ENCODE data around the gene NOTCH2. TPM values are rescaled to one million over a fixed set of nuclear protein-coding genes. Genes with fewer than 3 reads are reported as not detected.
A peak's percentile ranks its signal among the peaks of the same experiment; 100 is the strongest.

Gene NOTCH2
- total and polyA plus RNA-seq, 12 donors = 5.4 to 138 (median 71.5) TPM

DNA sequence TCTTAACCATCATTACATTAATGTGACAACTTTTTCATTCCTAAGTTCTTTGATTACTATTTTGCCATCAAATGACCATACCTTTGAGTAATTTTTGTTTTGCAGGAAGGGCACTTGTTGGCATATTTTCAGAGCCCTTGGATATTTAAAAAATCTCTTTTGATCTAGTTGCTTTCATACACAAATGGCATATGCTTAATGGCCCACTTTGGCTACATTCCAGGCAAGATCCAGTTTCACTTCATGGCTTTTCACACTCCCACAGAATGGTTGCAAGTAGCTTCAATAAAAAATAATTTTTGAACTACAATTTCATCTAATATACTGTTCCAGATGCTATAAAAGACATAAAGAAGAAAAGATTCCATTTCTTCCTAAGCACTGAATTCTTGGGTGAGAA lies 191.3 kb downstream of the NOTCH2 start:
- H3K9me3 ChIP-seq (replicated peaks in 1 of 3) = no peaks in the 10 kb centered on the region
- intact Hi-C loops (cut with DNase I) = no loop called here
- H3K27ac ChIP-seq = no peak overlapping the region
- no peaks in the 10 kb centered on the region for H3K36me3 ChIP-seq (replicated peaks in 1 of 2)
- TF ChIP-seq POLR2A (IDR thresholded peaks at IDR 0.05) = no peak
- TF ChIP-seq, protein P1, sequence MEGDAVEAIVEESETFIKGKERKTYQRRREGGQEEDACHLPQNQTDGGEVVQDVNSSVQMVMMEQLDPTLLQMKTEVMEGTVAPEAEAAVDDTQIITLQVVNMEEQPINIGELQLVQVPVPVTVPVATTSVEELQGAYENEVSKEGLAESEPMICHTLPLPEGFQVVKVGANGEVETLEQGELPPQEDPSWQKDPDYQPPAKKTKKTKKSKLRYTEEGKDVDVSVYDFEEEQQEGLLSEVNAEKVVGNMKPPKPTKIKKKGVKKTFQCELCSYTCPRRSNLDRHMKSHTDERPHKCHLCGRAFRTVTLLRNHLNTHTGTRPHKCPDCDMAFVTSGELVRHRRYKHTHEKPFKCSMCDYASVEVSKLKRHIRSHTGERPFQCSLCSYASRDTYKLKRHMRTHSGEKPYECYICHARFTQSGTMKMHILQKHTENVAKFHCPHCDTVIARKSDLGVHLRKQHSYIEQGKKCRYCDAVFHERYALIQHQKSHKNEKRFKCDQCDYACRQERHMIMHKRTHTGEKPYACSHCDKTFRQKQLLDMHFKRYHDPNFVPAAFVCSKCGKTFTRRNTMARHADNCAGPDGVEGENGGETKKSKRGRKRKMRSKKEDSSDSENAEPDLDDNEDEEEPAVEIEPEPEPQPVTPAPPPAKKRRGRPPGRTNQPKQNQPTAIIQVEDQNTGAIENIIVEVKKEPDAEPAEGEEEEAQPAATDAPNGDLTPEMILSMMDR (IDR thresholded peaks at IDR 0.05) = no peak
- H3K4me1 ChIP-seq (replicated peaks in 1 of 2) = no peaks in the 10 kb centered on the region
- H3K27me3 ChIP-seq = no peaks in the 10 kb centered on the region
- no peak overlapping the region for H3K4me3 ChIP-seq
- DNase-seq = no peak

DNA sequence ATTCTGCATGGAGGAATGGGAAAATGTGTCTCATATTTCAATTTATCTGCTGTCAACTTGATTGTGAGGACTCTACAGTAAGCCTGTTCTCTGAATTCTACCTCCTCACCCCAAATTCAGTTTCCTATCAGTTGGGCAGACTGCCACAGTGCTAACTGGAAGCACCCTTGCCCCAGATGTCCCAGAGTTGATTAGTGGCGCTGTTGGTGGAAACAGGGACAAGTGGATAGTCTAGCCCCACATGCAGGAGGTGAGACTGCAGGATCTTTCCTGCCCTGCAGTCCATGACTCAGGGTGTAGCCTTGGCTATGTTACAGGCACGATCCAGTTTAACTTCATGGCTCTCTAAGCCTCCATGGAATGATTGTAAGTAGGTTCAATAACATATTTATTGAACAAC lies 195.3 kb downstream of the NOTCH2 start:
- no peaks in the 10 kb centered on the region for H3K36me3 ChIP-seq (replicated peaks in 1 of 2)

GRCh38 chr1:119873135-119874015 lies 196.1 kb downstream of the NOTCH2 start:
- H3K27me3 ChIP-seq = no peaks in the 10 kb centered on the region
- no peak for TF ChIP-seq POLR2A (IDR thresholded peaks at IDR 0.05)
- TF ChIP-seq, protein P1 (IDR thresholded peaks at IDR 0.05) = no peak
- H3K4me3 ChIP-seq = no peak overlapping the region
- H3K27ac ChIP-seq = no peak overlapping the region
- no peaks in the 10 kb centered on the region for H3K36me3 ChIP-seq (replicated peaks in 1 of 2)
- 54 to 66% (median 55%) methylated on average over 4 of the region's 4 CpGs for WGBS, 4 donors
- H3K9me3 ChIP-seq (replicated peaks in 1 of 3) = no peaks in the 10 kb centered on the region
- intact Hi-C loops (cut with DNase I) = no loop called here
- DNase-seq = peak in 1 of 7 donors; percentile 6
- H3K4me1 ChIP-seq (replicated peaks in 1 of 2) = no peaks in the 10 kb centered on the region

More for the DNA sequence above, 195.3 kb downstream of the NOTCH2 start:
- no peaks in the 10 kb centered on the region for H3K9me3 ChIP-seq (replicated peaks in 1 of 3)
- no peak for DNase-seq
- intact Hi-C loops (cut with DNase I) = no loop called here
- H3K27ac ChIP-seq = peak overlapping the region in 1 of 5 donors; percentile 29
- H3K27me3 ChIP-seq = no peaks in the 10 kb centered on the region
- H3K4me3 ChIP-seq = no peak overlapping the region
- H3K4me1 ChIP-seq (replicated peaks in 1 of 2) = no peaks in the 10 kb centered on the region
- WGBS, 4 donors = 56 to 74% (median 61%) methylated on average over 2 of the region's 2 CpGs
- TF ChIP-seq POLR2A (IDR thresholded peaks at IDR 0.05) = no peak
- TF ChIP-seq, protein P1 (IDR thresholded peaks at IDR 0.05) = no peak

GRCh38 chr1:119871881-119872280 lies 197.6 kb downstream of the NOTCH2 start:
- Histone ChIP-seq H3K27ac (no peak overlapping the region), H3K9me3 (replicated peaks in 1 of 3) (no peaks in the 10 kb centered on the region), H3K36me3 (replicated peaks in 1 of 2) (no peaks in the 10 kb centered on the region), H3K4me1 (replicated peaks in 1 of 2) (no peaks in the 10 kb centered on the region), H3K27me3 (no peaks in the 10 kb centered on the region), H3K4me3 (no peak overlapping the region)
- TF ChIP-seq, protein P1 (IDR thresholded peaks at IDR 0.05) = no peak
- TF ChIP-seq POLR2A (IDR thresholded peaks at IDR 0.05) = no peak
- WGBS, 4 donors = 67 to 77% (median 69%) methylated on average over 3 to 4 of the region's 4 CpGs
- intact Hi-C loops (cut with DNase I) = no loop called here
- no peak for DNase-seq

Data from adrenal gland (tissue), 12 donors.